GM21529 (cell line): ENCODE data around the gene CD300LD.
"Not testable (repeated sequence)": the region's sequence is repeated elsewhere in the genome, so short reads cannot be mapped to it uniquely, and the experiment has no call there.

Experiments used
- ATAC-seq: cut with Tn5 transposase; IDR thresholded peaks from one replicate; pipeline ENCODE4 v1.9.1; 2021; ENCODE audit not compliant: unreplicated experiment

CD300LD gene

GRCh38 chr17:74592087-74592990 is at the start of gene CD300LD:
Gene CD300LD, minus strand, starts transcription at chr17:74592283. Its CDS starts 81 bp downstream, at chr17:74592202.
- ATAC-seq: no peak

- ATAC-seq: no peak
Observed at GRCh38 chr17:74641224-74641957, 49.3 kb upstream of the CD300LD start.

GRCh38 chr17:74639704-74640151 is 47.6 kb upstream of the CD300LD start:
- peak; percentile 42 for ATAC-seq

GRCh38 chr17:74637926-74638325 is 45.8 kb upstream of the CD300LD start:
- ATAC-seq: no peak

GRCh38 chr17:74637265-74637664 is 45.2 kb upstream of the CD300LD start:
- ATAC-seq: no peak

- ATAC-seq: not testable (repeated sequence)
Observed at GRCh38 chr17:74636541-74637085, 44.5 kb upstream of the CD300LD start.

GRCh38 chr17:74635418-74635817 is 43.3 kb upstream of the CD300LD start:
- no peak for ATAC-seq

GRCh38 chr17:74633326-74633725 is 41.2 kb upstream of the CD300LD start:
- no peak for ATAC-seq

GRCh38 chr17:74632617-74633016 is 40.5 kb upstream of the CD300LD start:
- ATAC-seq: no peak

- ATAC-seq: no peak
Observed at GRCh38 chr17:74631468-74632450, 39.7 kb upstream of the CD300LD start.

- not testable (repeated sequence) for ATAC-seq
Observed at GRCh38 chr17:74630251-74630650, 38.2 kb upstream of the CD300LD start.

- ATAC-seq: no peak
Observed at GRCh38 chr17:74625661-74626060, 33.6 kb upstream of the CD300LD start.

- no peak for ATAC-seq
Observed at GRCh38 chr17:74624131-74624530, 32.0 kb upstream of the CD300LD start.

- no peak for ATAC-seq
Observed at GRCh38 chr17:74623693-74624093, 31.6 kb upstream of the CD300LD start, which contains the start of gene CD300E. Gene CD300E, minus strand, starts transcription at chr17:74623738. Its CDS starts 117 bp downstream, at chr17:74623621.

GRCh38 chr17:74619077-74619673 is 27.1 kb upstream of the CD300LD start:
- ATAC-seq: no peak

GRCh38 chr17:74618451-74618850 is 26.4 kb upstream of the CD300LD start:
- ATAC-seq: no peak

GRCh38 chr17:74616696-74617095 is 24.6 kb upstream of the CD300LD start:
- ATAC-seq: no peak

- ATAC-seq: no peak
Observed at GRCh38 chr17:74612046-74612445, 20.0 kb upstream of the CD300LD start.

GRCh38 chr17:74610108-74610507 is 18.0 kb upstream of the CD300LD start:
- ATAC-seq: no peak

GRCh38 chr17:74608511-74608910 is 16.4 kb upstream of the CD300LD start:
- no peak for ATAC-seq
